K562 (cell line): Measurements from ENCODE around the gene ATP5PD. TPM values are rescaled to one million over a fixed set of nuclear protein-coding genes. Genes with fewer than 3 reads are reported as not detected.
A peak's percentile ranks its signal among the peaks of the same experiment; 100 is the strongest.

ENCODE experiments used
- ATAC-seq: fragments of 200-7000 bp; cut with Tn5 transposase; 3 replicates; pipeline ENCODE4 v1.9.1; 2020; ENCODE audit warnings: moderate library complexity
- BruUV-seq: library from RNA; stranded (reverse); fragments of 400-500 nt; replicated peaks from 2 replicates; lab custom pipeline; 2021; lab: Mats Ljungman, UMichigan
- CTCF ChIA-PET: fragments of 300-600 bp; formaldehyde crosslinking; extraction: SDS; loops from one replicate; lab custom pipeline; 2021; ENCODE audit warnings: low intra/inter-chr PET ratio; lab: Yijun Ruan, JAX
- POLR2A ChIA-PET: fragments of 300-600, 350-650 bp; sonication (Branson Sonifier 250); formaldehyde crosslinking; extraction: SDS; loops from one replicate; lab custom pipeline; 2021; ENCODE audit warnings: antibody characterized with exemption, inconsistent platforms; lab: Yijun Ruan, JAX
- DNase-seq, 4 experiments: peaks; one replicate each; pipeline versions ENCODE4 v3.0.0 to v3.0.0-alpha.2; 2011 to 2018; ENCODE audit warnings: low spot score in 3 of 4, mixed read lengths in 3 of 4; ENCODE audit errors: extremely low read depth in 1 of 4
- FAIRE-seq: peaks from 2 replicates; lab custom pipeline; 2011; peaks lifted over from hg19 to GRCh38; lab: Jason Lieb, UNC
- H2AFZ ChIP-seq: 2 replicates; pipeline ENCODE4 v1.6.0; 2011; ENCODE audit warnings: low read depth, low read length, control low read depth, inconsistent platforms
- H3K27ac ChIP-seq: fragments of 200-600 bp; 3 replicates; pipeline ENCODE4 v1.8.0; 2011; ENCODE audit warnings: low read depth, mild to moderate bottlenecking, control low read depth, inconsistent platforms, low read length, moderate library complexity, mixed read lengths; ENCODE audit errors: extremely low read depth
- H3K27me3 ChIP-seq, 2 experiments: fragments of 300-600 bp in 1 of 2; 2 replicates in 1 of 2; 3 replicates in 1 of 2; pipeline versions ENCODE4 v1.6.0 to v1.8.0; 2011; ENCODE audit warnings: inconsistent platforms in 2 of 2, low read length in 2 of 2, mild to moderate bottlenecking in 1 of 2, mixed read lengths in 1 of 2, moderate library complexity in 1 of 2; ENCODE audit not compliant: control insufficient read depth in 2 of 2, insufficient read depth in 2 of 2
- H3K36me3 ChIP-seq: fragments of 300-600 bp; 3 replicates; pipeline ENCODE4 v1.8.0; 2011; ENCODE audit warnings: mild to moderate bottlenecking, low read length, inconsistent platforms; ENCODE audit not compliant: control insufficient read depth, insufficient read depth
- H3K4me1 ChIP-seq, 2 experiments: fragments of 200-600 bp in 1 of 2; replicated peaks in 1 of 2; 2 replicates in 1 of 2; 3 replicates in 1 of 2; pipeline versions ENCODE4 v1.5.1 to v1.8.0; 2011; ENCODE audit warnings: inconsistent platforms in 2 of 2, low read length in 2 of 2, mild to moderate bottlenecking in 1 of 2, mixed read lengths in 1 of 2, moderate library complexity in 1 of 2; ENCODE audit not compliant: control insufficient read depth in 2 of 2, insufficient read depth in 2 of 2
- H3K4me2 ChIP-seq: 2 replicates; pipeline ENCODE4 v1.6.1; 2011; ENCODE audit warnings: low read length, control low read depth, inconsistent platforms, mixed read lengths; ENCODE audit not compliant: insufficient read depth
- H3K4me3 ChIP-seq: fragments of 200-600 bp; sonication (generic), shearing (Covaris generic); 2 replicates; pipeline ENCODE4 v1.5.1; 2016; ENCODE audit warnings: control low read depth, inconsistent platforms
- H3K79me2 ChIP-seq: fragments of 200-600 bp; 3 replicates; pipeline ENCODE4 v1.8.0; 2011; ENCODE audit warnings: low read length, inconsistent platforms; ENCODE audit not compliant: control insufficient read depth, insufficient read depth
- H3K9ac ChIP-seq, 2 experiments: 2 replicates each; pipeline versions ENCODE4 v1.6.0 to v1.6.1; 2011; ENCODE audit warnings: low read depth in 2 of 2, low read length in 2 of 2, control low read depth in 1 of 2, inconsistent platforms in 1 of 2, mild to moderate bottlenecking in 1 of 2, mixed read lengths in 1 of 2; ENCODE audit not compliant: insufficient read depth in 1 of 2
- H3K9me1 ChIP-seq: one replicate; pipeline ENCODE4 v1.6.0; 2011; ENCODE audit warnings: inconsistent platforms, mild to moderate bottlenecking, low read length, moderate library complexity; ENCODE audit not compliant: control insufficient read depth, insufficient read depth
- H3K9me3 ChIP-seq: replicated peaks from 2 replicates; pipeline ENCODE4 v1.5.1; 2011; ENCODE audit warnings: low read depth, low read length, inconsistent platforms; ENCODE audit not compliant: control insufficient read depth, insufficient read depth
- H4K20me1 ChIP-seq: replicated peaks from 2 replicates; pipeline ENCODE4 v1.6.1; 2011; ENCODE audit warnings: low read length, inconsistent platforms, mixed read lengths; ENCODE audit not compliant: control insufficient read depth, insufficient read depth
- CEBPZ ChIP-seq: fragments of 150-350 bp; IDR thresholded peaks from 2 replicates; pipeline ENCODE4 v1.6.1; 2014; ENCODE audit warnings: low read depth, mild to moderate bottlenecking, low read length, borderline replicate concordance
- FOXK2 ChIP-seq, 2 experiments: fragments of 450-650 bp; IDR thresholded peaks in 1 of 2; conservative IDR thresholded peaks in 1 of 2; 2 replicates each; pipeline ENCODE4 v1.6.1; 2016; ENCODE audit warnings: low read depth in 2 of 2, mild to moderate bottlenecking in 1 of 2
- GTF2F1 ChIP-seq: IDR thresholded peaks from 2 replicates; pipeline ENCODE4 v1.6.1; 2011; ENCODE audit warnings: low read depth, low read length, improper control_type of control experiment
- HMBOX1 ChIP-seq: sonication (generic); IDR thresholded peaks from 2 replicates; pipeline ENCODE4 v1.6.1; 2016
- JUNB ChIP-seq: fragments of 450-650 bp; formaldehyde crosslinking; conservative IDR thresholded peaks from 2 replicates; pipeline ENCODE4 v1.4.0; 2020; ENCODE audit warnings: mild to moderate bottlenecking
- KDM1A ChIP-seq, 2 experiments: fragments of 450-650 bp; IDR thresholded peaks; 2 replicates each; pipeline ENCODE4 v1.6.1; 2016; ENCODE audit warnings: mild to moderate bottlenecking in 2 of 2
- KDM4B ChIP-seq, 2 experiments: fragments of 450-650 bp in 1 of 2; sonication (generic) in 1 of 2; IDR thresholded peaks; 2 replicates each; pipeline ENCODE4 v1.6.1; 2016 to 2017; ENCODE audit warnings: borderline replicate concordance in 2 of 2, antibody characterized with exemption in 1 of 2, low read depth in 1 of 2, mild to moderate bottlenecking in 1 of 2
- MAX ChIP-seq: sonication (generic); formaldehyde crosslinking; IDR thresholded peaks from 2 replicates; pipeline ENCODE4 v1.9.0; 2022; ENCODE audit warnings: mild to moderate bottlenecking, missing genetic modification reagents
- MTA2 ChIP-seq: fragments of 450-650 bp; IDR thresholded peaks from 2 replicates; pipeline ENCODE4 v1.6.1; 2016; ENCODE audit warnings: low read depth
- NRF1 ChIP-seq, 2 experiments: fragments of 450-650 bp; IDR thresholded peaks in 1 of 2; conservative IDR thresholded peaks in 1 of 2; 2 replicates each; pipeline ENCODE4 v1.6.1; 2014; ENCODE audit warnings: mild to moderate bottlenecking in 2 of 2
- RB1 ChIP-seq: fragments of 450-650 bp; IDR thresholded peaks from 2 replicates; pipeline ENCODE4 v1.6.1; 2017; ENCODE audit warnings: low read depth, mild to moderate bottlenecking
- RFX5 ChIP-seq: IDR thresholded peaks from 2 replicates; pipeline ENCODE4 v1.6.1; 2011; ENCODE audit warnings: low read depth, mild to moderate bottlenecking, improper control_type of control experiment, low read length
- TOE1 ChIP-seq, 2 experiments: fragments of 450-650 bp in 1 of 2; sonication (generic) in 1 of 2; formaldehyde crosslinking in 1 of 2; IDR thresholded peaks; 2 replicates each; pipeline versions ENCODE4 v1.7.1 to v1.8.0; 2016 to 2022; ENCODE audit warnings: borderline replicate concordance in 2 of 2, mild to moderate bottlenecking in 2 of 2, antibody characterized with exemption in 1 of 2, inconsistent platforms in 1 of 2, low read depth in 1 of 2, missing genetic modification reagents in 1 of 2, moderate library complexity in 1 of 2
- ZFP30 ChIP-seq: fragments of 250-450 bp; sonication (Bioruptor Pico); IDR thresholded peaks from 2 replicates; pipeline ENCODE4 v1.8.0; 2022; ENCODE audit warnings: moderate library complexity, mild to moderate bottlenecking, inconsistent platforms, borderline replicate concordance
- ZNF398 ChIP-seq: fragments of 250-450 bp; sonication (Bioruptor Pico); IDR thresholded peaks from 2 replicates; pipeline ENCODE4 v1.8.0; 2021; ENCODE audit warnings: moderate library complexity, mild to moderate bottlenecking, inconsistent platforms
- ZNF780A ChIP-seq: fragments of 250-450 bp; sonication (Bioruptor Pico); IDR thresholded peaks from 2 replicates; pipeline ENCODE4 v1.5.0; 2021; ENCODE audit warnings: mild to moderate bottlenecking
- WGBS: fragments of 100-300 bp; shearing (Covaris generic); methylation state at CpG from one replicate; pipeline ENCODE4 v1.1.6; 2016; ENCODE audit warnings: low coverage, mixed read lengths; ENCODE audit not compliant: insufficient coverage; ENCODE audit errors: missing lambda C conversion rate; 5-methylcytosine and 5-hydroxymethylcytosine counted together
- in situ Hi-C: fragments of 300-500 bp; cut with MboI; formaldehyde crosslinking; loops from 4 replicates; pipeline ENCODE4 v1.15.0; 2018; ENCODE audit warnings: inconsistent platforms, mixed read lengths
- intact Hi-C: fragments of 100-400 bp; cut with micrococcal nuclease; formaldehyde crosslinking; loops from 2 replicates; pipeline ENCODE4 v1.14.2; 2022
- polyA plus RNA-seq, 8 experiments: library from polyadenylated mRNA; depleted of rRNA in 4 of 8; stranded (reverse) in 5 of 8; unstranded in 3 of 8; fragments of >200 nt; fragmentation: Nextera tagmentation in 2 of 8; fragmentation: Illumina TruSeq in 1 of 8; extraction: Ambion mirVana in 2 of 8; extraction: Trizol in 1 of 8; gene quantifications; 2 replicates each; pipeline versions ENCODE4 v1.2.1 to v1.2.3, GENCODE V29; 2011 to 2014; ENCODE audit warnings: inconsistent platforms in 1 of 8, missing spikeins in 1 of 8
- total RNA-seq, 7 experiments: library from RNA; depleted of rRNA in 6 of 7; stranded (reverse); fragments of >200 nt in 6 of 7; fragmentation: Illumina TruSeq in 2 of 7; extraction: Trizol in 2 of 7; gene quantifications; 2 replicates each; pipeline versions ENCODE4 v1.2.1 to v1.2.3, GENCODE V29; 2011 to 2021; ENCODE audit warnings: low replicate concordance in 1 of 7

Gene ATP5PD
- total and polyA plus RNA-seq, 9 of the 15 experiments (the other 6 are each of a cell fraction or from before 2014, with no cell fraction given), result 271 to 828 (median 432) TPM

- no TSS peak for BruUV-seq
- no peaks in the 10 kb centered on the region for H3K79me2 ChIP-seq
- WGBS, result 93% methylated on average over 10 of the region's 10 CpGs
- TF ChIP-seq TOE1 (IDR thresholded peaks at IDR 0.05; ENCODE audit: borderline replicate concordance) (no peak), TOE1 (CRISPR knock-in tag; IDR thresholded peaks at IDR 0.05; ENCODE audit: borderline replicate concordance, low read depth) (no peak), JUNB (CRISPR knock-in tag) (no peak), ZNF398 (CRISPR knock-in tag) (no peak), MAX (CRISPR knock-in tag) (no peak), FOXK2 (conservative IDR thresholded peaks at IDR 0.05 in 1 of 2, IDR thresholded peaks at IDR 0.05 in 1 of 2; ENCODE audit: low read depth in 2 of 2) (no peak), HMBOX1 (no peak), NRF1 (conservative IDR thresholded peaks at IDR 0.05 in 1 of 2, IDR thresholded peaks at IDR 0.05 in 1 of 2) (no peak), CEBPZ (no peak), KDM1A (IDR thresholded peaks at IDR 0.05) (no peak), RB1 (no peak), KDM4B (IDR thresholded peaks at IDR 0.05; ENCODE audit: borderline replicate concordance in 2 of 2, low read depth in 1 of 2) (no peak), ZFP30 (no peak), MTA2 (no peak), GTF2F1 (no peak), ZNF780A (no peak), RFX5 (no peak)
These were observed 14.3 kb upstream of the ATP5PD start for GRCh38 chr17:75061055-75061438.

More at GRCh38 chr17:75061055-75061438, 14.3 kb upstream of the ATP5PD start:
- H3K4me3 ChIP-seq, result no peak overlapping the region
- ChIA-PET POLR2A (interaction anchor here (0.6 to 1.8 kb wide), 7 partner anchors 11 to 186 kb away, joined by 3 to 8 read pairs (median 3); partner anchors contain the start of genes ATP5PD and KCTD2), CTCF (no interaction called here)
- peaks cover 78% of the 10 kb centered on the region for H3K36me3 ChIP-seq
- H3K9me3 ChIP-seq, result no peaks in the 10 kb centered on the region
- intact Hi-C loops (loop anchor here (2.0 kb wide), 1 partner anchor 70 kb away; the partner anchor contains the start of gene NT5C), in situ Hi-C loops (loop anchor here (5.0 kb wide), 1 partner anchor 51 kb away; no protein-coding TSS in a partner anchor)
- FAIRE-seq (no peak), DNase-seq (peak in 1 of 4 experiments; percentile 9), ATAC-seq (no peak)
- H3K4me2 ChIP-seq, result no peak overlapping the region
- 0 out of 2 replicates have a peak, but pooled peaks cover 3% of the 10 kb centered on the region for H4K20me1 ChIP-seq
- H3K9me1 ChIP-seq, result no peaks in the 10 kb centered on the region
- H3K27me3 ChIP-seq, result no peaks in the 10 kb centered on the region
- H3K9ac ChIP-seq, result no peak overlapping the region
- H3K27ac ChIP-seq, result no peak overlapping the region
- no peak overlapping the region for H2AFZ ChIP-seq
- H3K4me1 ChIP-seq, result peaks cover 0 to 3% of the 10 kb centered on the region in 2 experiments; a peak in 2 of 5 replicates
